IPS-NIHi7 (cell line): ENCODE data around the gene ABCB11.
"Not testable (repeated sequence)": the region's sequence is repeated elsewhere in the genome, so short reads cannot be mapped to it uniquely, and the experiment has no call there.

ENCODE experiments used
- DNase-seq: peaks from one replicate; pipeline ENCODE4 v3.0.0; 2012; ENCODE audit warnings: mixed read lengths; ENCODE audit errors: extremely low spot score

Gene ABCB11

DNA sequence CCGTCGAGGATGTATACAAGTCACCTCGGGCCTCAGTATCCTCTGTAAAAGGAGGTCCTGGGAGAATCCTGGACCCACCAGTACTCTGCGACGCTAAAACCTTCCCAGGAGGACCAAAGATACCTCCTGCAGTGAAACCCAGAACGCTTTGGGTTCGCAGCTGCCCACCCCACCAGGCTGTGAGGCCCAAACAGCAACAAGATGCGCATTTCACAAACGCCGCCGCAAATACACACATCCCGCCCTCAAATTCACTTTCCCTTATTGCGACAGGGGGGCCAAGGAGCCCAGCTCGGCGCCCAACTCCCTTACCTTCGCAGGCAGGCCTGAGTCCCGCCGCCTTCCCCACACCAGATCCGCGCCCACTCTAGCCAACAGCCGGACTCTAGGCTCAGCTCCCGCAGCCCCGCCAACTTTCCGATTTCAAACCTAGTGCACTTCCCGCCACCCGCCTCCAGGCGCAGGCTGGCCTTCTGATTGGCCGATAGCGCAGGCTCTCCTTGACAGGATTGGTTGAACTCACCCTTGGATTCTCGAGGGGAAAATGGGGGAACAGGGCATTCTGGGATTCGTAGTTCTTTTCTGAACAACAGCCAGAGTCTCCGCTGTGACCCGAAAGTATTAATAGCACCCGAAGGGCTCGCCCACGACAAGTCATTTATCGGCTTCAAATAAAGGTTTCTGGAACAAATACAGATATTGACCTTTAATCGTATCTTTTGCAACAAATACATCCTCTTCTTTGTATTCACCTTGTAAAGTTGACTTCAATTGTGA is 140.9 kb downstream of the ABCB11 start, which contains the start of gene SPC25:
Gene SPC25 (minus strand): TSS at position 425 of the 777 bp plus-strand sequence. CDS start 911 bp downstream, outside the sequence.
- peak; percentile 97 for DNase-seq

DNA sequence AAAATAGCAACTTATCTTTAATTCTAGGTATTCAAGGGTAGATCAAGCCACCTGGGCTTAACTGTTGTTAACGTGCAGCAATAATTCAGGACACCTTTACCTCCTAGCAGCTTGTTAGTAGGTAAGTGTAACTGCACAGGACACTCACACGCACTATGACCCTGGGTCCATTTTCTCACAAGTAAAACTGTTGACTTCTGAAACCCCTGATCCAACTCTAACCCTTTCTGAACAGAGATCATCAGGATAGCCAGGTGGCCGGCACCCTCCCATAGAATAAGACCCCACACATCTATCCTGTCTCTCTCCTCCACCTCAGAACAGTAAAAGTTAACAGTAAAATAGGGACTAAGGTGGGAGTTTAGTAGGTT is 141.5 kb downstream of the ABCB11 start:
- no peak for DNase-seq

- DNase-seq = no peak
These were observed 146.1 kb downstream of the ABCB11 start for GRCh38 chr2:168884975-168885374.

GRCh38 chr2:168882163-168882562 is 149.0 kb downstream of the ABCB11 start:
- DNase-seq = not testable (repeated sequence)

DNA sequence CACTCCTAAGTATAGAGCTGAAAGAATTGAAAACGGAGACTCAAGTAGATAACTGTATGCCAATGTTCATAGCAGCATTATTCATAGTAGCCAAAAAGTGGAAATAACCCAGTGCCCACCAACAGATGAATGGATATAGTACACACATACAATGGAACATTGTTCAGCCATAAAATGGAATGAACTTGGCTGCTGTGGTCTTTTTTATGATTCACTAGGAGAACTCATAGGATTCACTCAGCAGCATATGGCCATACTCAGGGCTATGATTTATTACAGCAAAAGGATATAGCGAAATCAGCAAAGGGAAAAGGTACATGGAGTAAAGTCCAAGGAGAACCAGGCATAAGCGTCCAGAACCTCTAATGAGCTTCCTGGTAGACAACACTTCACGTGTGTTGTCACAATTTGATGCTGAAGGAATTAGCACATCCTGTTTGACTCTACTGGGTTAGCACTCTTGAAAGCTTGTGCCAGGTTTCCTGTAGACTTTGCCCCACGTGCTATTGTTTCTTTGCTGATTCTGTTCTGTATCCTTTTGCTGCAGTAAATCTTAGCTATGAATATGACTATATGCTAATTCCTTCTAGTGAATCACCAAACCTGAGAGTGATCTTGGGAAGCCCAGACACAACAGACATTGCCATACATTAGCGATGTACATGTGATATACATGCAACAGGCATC is 156.6 kb downstream of the ABCB11 start:
- DNase-seq = no peak

- not testable (repeated sequence) for DNase-seq
These were observed 160.3 kb downstream of the ABCB11 start for GRCh38 chr2:168870824-168871223.
